ENCODE results near the gene NEDD9. TPM values are rescaled to one million over a fixed set of nuclear protein-coding genes. Genes with fewer than 3 reads are reported as not detected.

NEDD9 gene
- polyA plus RNA-seq, 1 of the 3 experiments (the other 2 are of a cell fraction): 7.4 TPM

GRCh38 chr6:11149551-11149950, 82.9 kb downstream of the NEDD9 start:
- Histone ChIP-seq H3K9me2 (no peaks in the 10 kb centered on the region), H2AFZ (ENCODE audit: low read depth) (no peak overlapping the region), H3K79me2 (ENCODE audit: insufficient read depth) (no peaks in the 10 kb centered on the region), H3K4me2 (no peak overlapping the region), H3K36me3 (replicated peaks in 1 of 2; ENCODE audit: control insufficient read depth in 1 of 2, insufficient read depth in 2 of 2, low read length in 1 of 2) (no peaks in the 10 kb centered on the region), H3K9ac (no peak overlapping the region), H3K4me3 (ENCODE audit: low read depth in 2 of 2, low read length in 1 of 2) (no peak overlapping the region), H3F3A (replicated peaks; ENCODE audit: insufficient read depth) (no peaks in the 10 kb centered on the region), H4K20me1 (ENCODE audit: insufficient read depth) (no peaks in the 10 kb centered on the region), H3K4me1 (ENCODE audit: control insufficient read depth in 1 of 2, insufficient read depth in 2 of 2, low read depth in 1 of 2, low read length in 1 of 2) (peaks cover 0 to 8% of the 10 kb centered on the region in 2 experiments; a peak in 1 of 4 replicates), H3K27ac (ENCODE audit: low read depth in 2 of 2, low read length in 1 of 2) (no peak overlapping the region; a peak in 1 of 4 replicates), H3K27me3 (ENCODE audit: insufficient read depth) (no peaks in the 10 kb centered on the region), H3K9me3 (no peaks in the 10 kb centered on the region)
- DNase-seq: no peak
- TF ChIP-seq, protein P1, sequence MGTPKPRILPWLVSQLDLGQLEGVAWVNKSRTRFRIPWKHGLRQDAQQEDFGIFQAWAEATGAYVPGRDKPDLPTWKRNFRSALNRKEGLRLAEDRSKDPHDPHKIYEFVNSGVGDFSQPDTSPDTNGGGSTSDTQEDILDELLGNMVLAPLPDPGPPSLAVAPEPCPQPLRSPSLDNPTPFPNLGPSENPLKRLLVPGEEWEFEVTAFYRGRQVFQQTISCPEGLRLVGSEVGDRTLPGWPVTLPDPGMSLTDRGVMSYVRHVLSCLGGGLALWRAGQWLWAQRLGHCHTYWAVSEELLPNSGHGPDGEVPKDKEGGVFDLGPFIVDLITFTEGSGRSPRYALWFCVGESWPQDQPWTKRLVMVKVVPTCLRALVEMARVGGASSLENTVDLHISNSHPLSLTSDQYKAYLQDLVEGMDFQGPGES (IDR thresholded peaks at IDR 0.05; ENCODE audit: low read depth, low read length): no peak
- no peak for TF ChIP-seq MXI1 (IDR thresholded peaks at IDR 0.05; ENCODE audit: low read depth, low read length)
- WGBS (ENCODE audit: low lambda C conversion rate): 93% methylated on average over 3 of the region's 3 CpGs
- ChIA-PET POLR2A (no interaction called here), CTCF (interaction anchor here (1.1 to 8.7 kb wide), 2 partner anchors 346 to 426 kb away, joined by 3 to 181 read pairs; no protein-coding TSS in a partner anchor)

- peaks cover 0 to 9% of the 10 kb centered on the region in 2 experiments; a peak in 1 of 4 replicates for H3K4me1 ChIP-seq (ENCODE audit: control insufficient read depth in 1 of 2, insufficient read depth in 2 of 2, low read depth in 1 of 2, low read length in 1 of 2)
- peaks cover 5% of the 10 kb centered on the region for H3F3A ChIP-seq (replicated peaks; ENCODE audit: insufficient read depth)
- H3K4me3 ChIP-seq (ENCODE audit: low read depth in 2 of 2, low read length in 1 of 2): no peak overlapping the region
- H4K20me1 ChIP-seq (ENCODE audit: insufficient read depth): no peaks in the 10 kb centered on the region
- no peaks in the 10 kb centered on the region for H3K79me2 ChIP-seq (ENCODE audit: insufficient read depth)
- no peak for DNase-seq
- TF ChIP-seq, protein P2, sequence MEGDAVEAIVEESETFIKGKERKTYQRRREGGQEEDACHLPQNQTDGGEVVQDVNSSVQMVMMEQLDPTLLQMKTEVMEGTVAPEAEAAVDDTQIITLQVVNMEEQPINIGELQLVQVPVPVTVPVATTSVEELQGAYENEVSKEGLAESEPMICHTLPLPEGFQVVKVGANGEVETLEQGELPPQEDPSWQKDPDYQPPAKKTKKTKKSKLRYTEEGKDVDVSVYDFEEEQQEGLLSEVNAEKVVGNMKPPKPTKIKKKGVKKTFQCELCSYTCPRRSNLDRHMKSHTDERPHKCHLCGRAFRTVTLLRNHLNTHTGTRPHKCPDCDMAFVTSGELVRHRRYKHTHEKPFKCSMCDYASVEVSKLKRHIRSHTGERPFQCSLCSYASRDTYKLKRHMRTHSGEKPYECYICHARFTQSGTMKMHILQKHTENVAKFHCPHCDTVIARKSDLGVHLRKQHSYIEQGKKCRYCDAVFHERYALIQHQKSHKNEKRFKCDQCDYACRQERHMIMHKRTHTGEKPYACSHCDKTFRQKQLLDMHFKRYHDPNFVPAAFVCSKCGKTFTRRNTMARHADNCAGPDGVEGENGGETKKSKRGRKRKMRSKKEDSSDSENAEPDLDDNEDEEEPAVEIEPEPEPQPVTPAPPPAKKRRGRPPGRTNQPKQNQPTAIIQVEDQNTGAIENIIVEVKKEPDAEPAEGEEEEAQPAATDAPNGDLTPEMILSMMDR (IDR thresholded peaks at IDR 0.05): no peak
- TF ChIP-seq SIN3A (IDR thresholded peaks at IDR 0.05; ENCODE audit: borderline replicate concordance, low read depth, low read length): no peak
- TF ChIP-seq RCOR1 (IDR thresholded peaks at IDR 0.05; ENCODE audit: low read length): no peak
- H3K9me2 ChIP-seq: no peaks in the 10 kb centered on the region
- H2AFZ ChIP-seq (ENCODE audit: low read depth): no peak overlapping the region
- H3K4me2 ChIP-seq: no peak overlapping the region
- H3K27ac ChIP-seq (ENCODE audit: low read depth in 2 of 2, low read length in 1 of 2): no peak overlapping the region
- no peaks in the 10 kb centered on the region for H3K9me3 ChIP-seq
- WGBS (ENCODE audit: low lambda C conversion rate): 96% methylated on average over 4 of the region's 4 CpGs
- POLR2A ChIA-PET: no interaction called here
- H3K27me3 ChIP-seq (ENCODE audit: insufficient read depth): no peaks in the 10 kb centered on the region
- CTCF ChIA-PET: interaction anchor here (0.7 to 8.7 kb wide), 2 partner anchors 216 to 349 kb away, joined by 3 to 181 read pairs; no protein-coding TSS in a partner anchor
- no peak overlapping the region for H3K9ac ChIP-seq
- H3K36me3 ChIP-seq (replicated peaks in 1 of 2; ENCODE audit: control insufficient read depth in 1 of 2, insufficient read depth in 2 of 2, low read length in 1 of 2): no peaks in the 10 kb centered on the region
Observed at GRCh38 chr6:11146117-11146826, 86.2 kb downstream of the NEDD9 start.
